Activated T-cell treated with anti-CD3 and anti-CD28 coated beads, Interleukin-2, amount 50 U/mL, for 1 hour (primary cell): Measurements from ENCODE around the gene RNF112.

ENCODE experiments used
- DNase-seq: peaks from one replicate; pipeline ENCODE4 v3.0.0-alpha.2; 2020

The RNF112 gene

GRCh38 chr17:19410875-19411620 is at the start of gene RNF112:
TSS of gene RNF112 (plus strand) at chr17:19411232. CDS start at chr17:19411409, 177 bp downstream.
- DNase-seq, result no peak

- no peak for DNase-seq
Measured at GRCh38 chr17:19361326-19361725, 49.7 kb upstream of the RNF112 start.

GRCh38 chr17:19361944-19362276 is 49.1 kb upstream of the RNF112 start:
- DNase-seq, result no peak

GRCh38 chr17:19362277-19363113 is 48.5 kb upstream of the RNF112 start, which contains the start of gene B9D1:
TSS of gene B9D1 (minus strand) at chr17:19362723. CDS start at chr17:19362569, 154 bp downstream.
- peak; percentile 99 for DNase-seq

GRCh38 chr17:19363114-19363438 is 48.0 kb upstream of the RNF112 start:
- DNase-seq, result no peak

GRCh38 chr17:19363460-19364035 is 47.5 kb upstream of the RNF112 start:
- no peak for DNase-seq

- no peak for DNase-seq
Measured at GRCh38 chr17:19364699-19365498, 46.1 kb upstream of the RNF112 start.

- no peak for DNase-seq
Measured at GRCh38 chr17:19365499-19365817, 45.6 kb upstream of the RNF112 start.

GRCh38 chr17:19365833-19366636 is 45.0 kb upstream of the RNF112 start:
- no peak for DNase-seq

GRCh38 chr17:19366637-19366972 is 44.4 kb upstream of the RNF112 start:
- DNase-seq, result no peak

GRCh38 chr17:19368229-19368628 is 42.8 kb upstream of the RNF112 start:
- DNase-seq, result no peak

- no peak for DNase-seq
Measured at GRCh38 chr17:19369107-19369778, 41.8 kb upstream of the RNF112 start.

GRCh38 chr17:19369846-19370492 is 41.1 kb upstream of the RNF112 start:
- no peak for DNase-seq

GRCh38 chr17:19370493-19370960 is 40.5 kb upstream of the RNF112 start:
- no peak for DNase-seq

- DNase-seq, result no peak
Measured at GRCh38 chr17:19371259-19372010, 39.6 kb upstream of the RNF112 start.

GRCh38 chr17:19372011-19372370 is 39.0 kb upstream of the RNF112 start:
- no peak for DNase-seq

GRCh38 chr17:19372439-19372838 is 38.6 kb upstream of the RNF112 start:
- no peak for DNase-seq

- DNase-seq, result no peak
Measured at GRCh38 chr17:19372866-19373504, 38.0 kb upstream of the RNF112 start.

- DNase-seq, result no peak
Measured at GRCh38 chr17:19374136-19374535, 36.9 kb upstream of the RNF112 start.

GRCh38 chr17:19375732-19376131 is 35.3 kb upstream of the RNF112 start:
- no peak for DNase-seq
